Skin epidermis (tissue), 12 donors: ENCODE data around the gene USH2A.

Source experiments
- H3K27ac ChIP-seq, 21 experiments: fragments of 200-600 bp; sonication (generic) in 11 of 21; one replicate each; pipeline ENCODE4 v1.5.0; 2020; ENCODE audit warnings: mild to moderate bottlenecking in 3 of 21, inconsistent platforms in 2 of 21, moderate library complexity in 2 of 21
- H3K4me3 ChIP-seq, 7 experiments: fragments of 200-600 bp; sonication (generic) in 2 of 7; one replicate each; pipeline ENCODE4 v1.5.0; 2020; ENCODE audit warnings: inconsistent platforms in 2 of 7, mild to moderate bottlenecking in 2 of 7, moderate library complexity in 1 of 7

Gene USH2A

DNA sequence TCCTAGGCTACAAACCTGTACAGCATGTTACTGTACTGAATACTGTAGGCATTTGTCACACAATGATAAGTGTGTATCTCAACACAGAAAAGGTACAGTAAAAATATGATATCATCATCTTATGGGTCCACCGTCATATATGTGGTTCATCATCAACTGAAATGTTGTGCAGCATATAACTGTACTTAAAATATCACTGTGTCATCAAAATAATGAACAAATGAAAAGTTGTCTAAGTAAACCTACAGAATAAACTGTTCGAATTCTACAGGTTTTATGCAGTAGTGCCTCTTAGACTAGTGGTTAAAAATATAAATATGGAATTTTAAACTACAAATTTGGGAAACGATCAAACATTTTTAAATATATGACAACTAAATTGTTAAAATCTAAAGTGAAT lies 527.4 kb downstream of the USH2A start:
- Histone ChIP-seq H3K4me3 (no peak overlapping the region), H3K27ac (no peak overlapping the region)

GRCh38 chr1:215895276-215895675 lies 528.0 kb downstream of the USH2A start:
- no peak overlapping the region for H3K27ac ChIP-seq
- no peak overlapping the region for H3K4me3 ChIP-seq

DNA sequence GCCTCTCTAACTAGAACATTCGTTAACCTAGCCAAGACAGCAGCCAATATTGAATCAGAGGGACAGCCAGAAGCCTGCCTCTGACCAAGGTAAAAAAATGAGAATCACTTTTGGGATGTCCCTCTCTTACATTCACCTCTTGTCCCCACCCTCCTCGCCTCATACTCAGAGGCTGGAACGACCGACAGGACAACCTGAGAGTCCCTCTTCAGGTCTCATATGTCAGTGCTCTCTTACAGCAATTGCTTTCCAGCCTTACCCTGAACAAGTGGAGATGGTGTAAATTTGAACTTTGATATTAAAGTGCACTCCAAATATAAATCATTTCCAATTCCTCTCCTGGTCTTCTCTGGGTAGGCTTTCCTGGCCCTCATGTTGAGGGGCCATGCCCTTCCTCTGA lies 528.6 kb downstream of the USH2A start:
- no peak overlapping the region for H3K27ac ChIP-seq
- H3K4me3 ChIP-seq: no peak overlapping the region

- Histone ChIP-seq H3K27ac (no peak overlapping the region), H3K4me3 (no peak overlapping the region)
Observed at GRCh38 chr1:215891266-215892057, 531.8 kb downstream of the USH2A start.

GRCh38 chr1:215890438-215890837 lies 532.8 kb downstream of the USH2A start:
- Histone ChIP-seq H3K4me3 (no peak overlapping the region), H3K27ac (no peak overlapping the region)

DNA sequence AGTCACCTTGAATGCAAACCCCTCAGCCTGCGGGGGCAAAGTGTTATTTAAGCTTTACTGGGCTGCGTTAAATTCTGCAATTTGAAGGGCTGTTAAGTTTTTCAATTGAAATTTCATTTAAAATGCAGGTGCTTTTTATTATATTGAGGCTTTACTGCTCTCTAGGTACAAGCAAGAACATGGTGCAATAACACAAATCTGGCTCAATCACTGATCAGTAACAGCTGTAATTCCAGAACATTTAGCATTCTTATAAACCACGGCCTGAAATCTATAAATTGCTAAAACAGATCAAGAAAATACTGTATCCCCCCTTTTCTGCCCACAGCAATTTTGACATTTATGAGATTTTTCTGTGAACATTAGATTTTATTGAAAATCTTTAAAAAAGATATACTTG lies 533.4 kb downstream of the USH2A start:
- Histone ChIP-seq H3K27ac (no peak overlapping the region), H3K4me3 (no peak overlapping the region)

DNA sequence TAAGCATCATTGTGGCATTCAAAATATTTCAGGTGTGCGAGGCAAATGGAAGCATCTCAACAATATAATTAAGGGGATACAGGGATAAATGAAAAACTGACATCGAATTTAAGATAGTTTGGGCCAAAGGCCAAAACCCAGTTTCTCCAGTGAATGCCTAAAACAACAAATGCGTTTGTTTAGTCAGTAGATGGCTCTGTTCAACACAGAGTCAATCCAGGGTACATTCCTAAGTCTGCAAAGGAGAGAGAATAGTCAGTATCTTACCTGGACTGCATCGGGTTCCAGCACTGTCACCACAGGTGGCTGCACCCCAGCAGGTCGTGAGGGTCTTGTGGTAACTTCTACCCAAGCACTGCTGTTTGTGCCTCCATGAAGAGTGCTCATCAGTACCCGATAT lies 535.1 kb downstream of the USH2A start:
- Histone ChIP-seq H3K27ac (no peak overlapping the region), H3K4me3 (no peak overlapping the region)

DNA sequence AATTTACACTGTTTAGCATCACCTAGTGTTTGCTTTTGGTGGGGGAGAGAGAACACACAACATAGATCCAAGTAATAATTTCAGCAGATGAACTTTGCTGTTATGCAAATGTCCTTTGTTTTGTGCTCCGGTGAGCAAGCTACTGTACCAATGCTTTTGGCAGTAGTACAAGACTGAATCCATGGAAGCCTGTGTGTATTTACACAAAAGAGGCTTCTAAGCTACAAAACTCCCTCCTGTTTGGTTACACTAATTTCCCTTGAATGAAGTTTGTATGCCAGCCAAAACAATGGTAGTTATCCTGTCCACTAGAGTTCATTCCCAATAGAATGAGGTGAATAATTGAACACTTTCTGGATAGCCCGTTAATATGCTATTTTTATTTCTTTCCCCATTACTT lies 535.6 kb downstream of the USH2A start:
- Histone ChIP-seq H3K4me3 (no peak overlapping the region), H3K27ac (no peak overlapping the region)

GRCh38 chr1:215883004-215883403 lies 540.2 kb downstream of the USH2A start:
- Histone ChIP-seq H3K27ac (no peak overlapping the region), H3K4me3 (no peak overlapping the region)

DNA sequence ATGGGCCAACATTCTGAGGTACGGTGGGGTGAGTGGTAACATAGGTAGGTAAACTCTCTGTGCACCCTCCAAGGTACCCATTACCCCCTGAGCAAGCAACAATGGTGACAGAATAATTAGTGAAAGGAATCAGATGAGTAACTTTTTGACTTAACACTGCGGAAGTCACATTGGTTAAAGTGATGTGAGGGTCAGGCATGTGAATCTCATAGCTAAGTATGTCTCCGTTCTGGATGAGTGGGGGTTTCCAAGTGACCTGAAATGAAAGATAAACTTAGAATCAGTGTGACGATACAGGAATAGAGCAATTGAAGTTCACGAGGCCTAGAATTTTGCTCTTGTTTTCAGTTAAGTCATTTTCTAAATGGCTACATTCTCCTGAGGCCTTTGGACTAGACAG lies 544.4 kb downstream of the USH2A start:
- Histone ChIP-seq H3K4me3 (no peak overlapping the region), H3K27ac (no peak overlapping the region)

GRCh38 chr1:215878128-215878527 lies 545.1 kb downstream of the USH2A start:
- H3K27ac ChIP-seq: no peak overlapping the region
- H3K4me3 ChIP-seq: no peak overlapping the region

GRCh38 chr1:215877452-215877951 lies 545.7 kb downstream of the USH2A start:
- no peak overlapping the region for H3K27ac ChIP-seq
- no peak overlapping the region for H3K4me3 ChIP-seq

DNA sequence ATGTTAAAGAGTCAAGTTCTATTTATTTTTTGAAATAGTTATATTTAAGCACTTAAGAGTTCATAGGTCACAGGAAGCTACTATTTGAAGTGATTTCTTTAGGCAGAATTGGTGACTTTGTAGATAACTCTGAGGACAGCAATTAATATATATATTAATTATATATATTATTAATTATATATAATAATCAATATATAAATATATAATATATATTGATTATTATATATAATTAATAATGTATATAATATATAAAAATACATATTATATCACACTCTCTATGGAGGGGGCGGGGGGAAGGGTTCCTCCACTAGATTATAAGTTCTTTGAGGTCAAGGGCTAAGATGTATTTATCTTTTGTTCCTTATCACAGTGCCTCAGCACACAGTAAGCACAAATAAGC lies 547.5 kb downstream of the USH2A start:
- H3K27ac ChIP-seq: no peak overlapping the region
- H3K4me3 ChIP-seq: no peak overlapping the region

GRCh38 chr1:215875236-215875635 lies 548.0 kb downstream of the USH2A start:
- Histone ChIP-seq H3K27ac (no peak overlapping the region), H3K4me3 (no peak overlapping the region)

DNA sequence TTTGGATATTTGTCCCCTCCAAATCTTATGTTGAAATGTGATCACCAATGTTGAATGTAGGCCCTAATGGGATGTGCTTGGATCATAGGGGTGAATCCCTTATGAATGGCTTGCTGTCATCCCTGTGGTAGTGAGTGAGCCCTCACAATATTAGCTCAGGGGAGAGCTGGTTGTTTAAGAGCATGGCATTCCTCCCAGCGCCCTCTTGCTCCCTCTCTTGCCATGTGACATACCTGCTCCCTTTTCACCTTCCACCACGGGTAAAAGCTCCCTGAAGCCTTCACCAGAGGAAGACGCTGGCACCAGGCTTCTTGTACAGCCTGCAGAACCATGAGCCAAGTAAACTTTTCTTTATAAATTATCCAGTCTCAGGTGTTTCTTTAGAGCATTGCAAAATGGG lies 550.6 kb downstream of the USH2A start:
- Histone ChIP-seq H3K4me3 (no peak overlapping the region), H3K27ac (no peak overlapping the region)

DNA sequence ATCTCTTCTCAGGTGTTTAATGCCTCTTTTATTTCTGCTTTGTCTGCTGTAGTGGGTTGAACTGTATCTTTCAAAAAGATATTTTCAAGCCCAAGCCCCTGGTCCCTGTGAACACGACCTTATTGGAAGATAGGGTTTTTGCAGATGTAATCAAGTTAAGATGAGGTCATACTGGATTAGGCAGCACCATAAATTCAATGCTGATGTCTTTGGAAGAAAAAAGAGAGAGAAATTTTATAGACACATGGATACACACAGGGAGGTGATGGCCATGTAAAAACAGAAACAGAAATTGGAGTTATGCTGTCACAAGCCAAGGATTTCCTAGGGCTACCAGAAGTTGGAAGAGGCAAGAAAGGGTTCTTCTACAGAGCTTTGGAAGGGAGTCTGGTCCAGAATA lies 554.7 kb downstream of the USH2A start:
- Histone ChIP-seq H3K4me3 (no peak overlapping the region), H3K27ac (no peak overlapping the region)

- H3K4me3 ChIP-seq: no peak overlapping the region
- H3K27ac ChIP-seq: no peak overlapping the region
Observed at GRCh38 chr1:215865060-215865459, 558.2 kb downstream of the USH2A start.

DNA sequence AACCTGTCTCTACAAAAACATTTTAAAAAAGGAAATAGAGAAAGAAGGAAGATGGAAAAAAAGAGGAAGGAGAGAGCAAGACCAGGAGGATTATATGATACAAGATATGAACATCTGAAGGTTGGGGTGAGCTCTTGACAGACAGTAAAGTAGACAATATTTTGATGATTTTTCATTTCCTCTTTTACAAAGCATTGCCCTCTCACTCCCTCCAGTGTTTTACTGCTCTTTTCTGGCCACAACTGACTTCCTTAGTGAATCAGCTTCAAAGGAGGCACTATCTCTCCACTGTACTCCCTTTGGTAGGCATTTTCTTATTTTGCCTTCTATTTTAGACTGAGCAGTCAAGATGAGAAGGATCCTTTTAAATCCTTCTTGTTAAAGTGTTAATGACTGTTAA lies 559.5 kb downstream of the USH2A start:
- Histone ChIP-seq H3K4me3 (no peak overlapping the region), H3K27ac (no peak overlapping the region)

DNA sequence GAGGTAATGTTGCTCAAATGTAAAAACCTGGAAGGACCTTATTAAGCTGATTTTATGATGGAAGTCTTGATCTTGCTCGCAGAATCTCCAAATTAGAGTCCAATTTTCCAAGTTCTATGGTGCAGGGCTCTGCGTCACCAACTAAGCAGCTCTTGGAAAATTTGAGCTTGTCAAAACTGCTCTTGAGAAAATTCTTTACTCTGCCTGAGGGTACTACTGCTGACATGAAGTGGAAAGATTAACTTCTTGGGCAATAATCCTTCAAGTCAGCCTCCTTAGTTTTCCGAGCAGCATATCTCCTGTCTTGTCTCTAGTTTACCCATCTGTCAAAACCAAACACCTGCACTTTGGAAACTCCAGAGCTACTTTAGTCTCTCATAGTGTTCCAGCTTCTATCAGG lies 562.4 kb downstream of the USH2A start:
- H3K4me3 ChIP-seq: no peak overlapping the region
- H3K27ac ChIP-seq: no peak overlapping the region

GRCh38 chr1:215857317-215857716 lies 565.9 kb downstream of the USH2A start:
- Histone ChIP-seq H3K27ac (no peak overlapping the region), H3K4me3 (no peak overlapping the region)

DNA sequence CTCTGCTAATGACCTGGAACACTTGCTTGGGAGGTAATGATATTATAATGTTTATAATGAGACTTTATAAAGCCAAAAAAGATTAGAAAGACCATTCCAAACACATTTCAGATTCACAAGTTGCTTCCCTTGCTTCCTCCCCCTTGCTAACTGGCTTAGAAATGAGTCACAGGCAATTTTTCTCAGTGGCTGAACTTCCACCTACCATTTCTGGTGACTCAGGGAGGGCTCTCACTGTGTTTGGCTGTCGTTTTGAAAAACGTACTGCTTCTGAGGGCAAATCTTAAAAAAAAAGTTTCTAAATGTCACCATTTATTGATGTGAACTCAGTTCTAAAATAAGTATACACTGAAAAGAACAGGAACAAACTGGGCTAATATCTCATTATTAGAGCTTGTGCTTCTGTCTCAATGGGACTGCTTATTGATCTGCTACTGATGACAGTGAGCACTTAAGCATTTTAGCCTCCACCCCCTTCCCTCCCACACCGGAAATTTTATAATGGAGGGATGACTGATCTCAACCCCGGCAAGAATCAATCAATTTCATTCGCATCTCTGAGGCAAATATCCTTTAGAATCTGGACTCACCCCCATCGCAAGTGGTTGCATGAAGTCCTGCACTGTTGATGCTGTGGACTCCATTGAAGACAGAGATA lies 577.9 kb downstream of the USH2A start:
- Histone ChIP-seq H3K4me3 (no peak overlapping the region), H3K27ac (no peak overlapping the region)

- Histone ChIP-seq H3K4me3 (no peak overlapping the region), H3K27ac (no peak overlapping the region)
Observed at GRCh38 chr1:215844777-215845176, 578.5 kb downstream of the USH2A start.
